Hematopoietic multipotent progenitor cell (in vitro differentiated cells): ENCODE results near the gene SRCAP. TPM values are rescaled to one million over a fixed set of nuclear protein-coding genes. Genes with fewer than 3 reads are reported as not detected.
A peak's percentile ranks its signal among the peaks of the same experiment; 100 is the strongest.

ENCODE experiments used
- DNase-seq, 3 donors: peaks; one replicate each; pipeline ENCODE4 v3.0.0-alpha.2; 2011 to 2015; ENCODE audit warnings: low read depth in 2 of 3, low spot score in 2 of 3
- total RNA-seq: library from RNA; depleted of rRNA; stranded (reverse); fragments of >200 nt; gene quantifications from one replicate; pipeline ENCODE4 v1.2.3, GENCODE V29; 2012

Gene SRCAP
- total RNA-seq, 1 donor: 30.4 TPM

- no peak for DNase-seq
These were observed 52.0 kb downstream of the SRCAP start for GRCh38 chr16:30750876-30751465.

GRCh38 chr16:30753596-30753995 is 54.6 kb downstream of the SRCAP start:
- no peak for DNase-seq

- DNase-seq: no peak
These were observed 57.2 kb downstream of the SRCAP start for GRCh38 chr16:30755955-30756780.

- DNase-seq: no peak
These were observed 57.8 kb downstream of the SRCAP start for GRCh38 chr16:30756781-30757100.

- no peak for DNase-seq
These were observed 58.3 kb downstream of the SRCAP start for GRCh38 chr16:30757316-30757715.

GRCh38 chr16:30758988-30759491 is 60.1 kb downstream of the SRCAP start:
- peak in 2 of 3 donors; percentile 51 to 75 for DNase-seq

GRCh38 chr16:30760001-30760559 is 61.1 kb downstream of the SRCAP start:
- no peak for DNase-seq

GRCh38 chr16:30760577-30761426 is 61.8 kb downstream of the SRCAP start:
- DNase-seq: peak in 1 of 3 donors; percentile 53

GRCh38 chr16:30761427-30761927 is 62.5 kb downstream of the SRCAP start:
- DNase-seq: peak in 1 of 3 donors; percentile 60

- DNase-seq: peak; percentile 79 to 97 (median 96)
These were observed 63.2 kb downstream of the SRCAP start, which contains the start of the genes CFAP119 and RNF40 for GRCh38 chr16:30761928-30762902. Gene CFAP119, minus strand, starts transcription at chr16:30762062. Its CDS starts 314 bp downstream, at chr16:30761748. Gene RNF40, plus strand, starts transcription at chr16:30762322. Its CDS starts 224 bp downstream, at chr16:30762546.

- no peak for DNase-seq
These were observed 64.2 kb downstream of the SRCAP start for GRCh38 chr16:30762991-30763725.

- no peak for DNase-seq
These were observed 65.1 kb downstream of the SRCAP start for GRCh38 chr16:30764086-30764485.

- no peak for DNase-seq
These were observed 66.0 kb downstream of the SRCAP start for GRCh38 chr16:30764816-30765465.

- DNase-seq: no peak
These were observed 67.4 kb downstream of the SRCAP start for GRCh38 chr16:30766206-30766932.

GRCh38 chr16:30766933-30767284 is 67.9 kb downstream of the SRCAP start:
- DNase-seq: no peak

GRCh38 chr16:30767767-30768465 is 68.9 kb downstream of the SRCAP start:
- DNase-seq: no peak
